Lung (tissue), 12 donors: ENCODE results near the gene TRMT2A. TPM values are rescaled to one million over a fixed set of nuclear protein-coding genes. Genes with fewer than 3 reads are reported as not detected.

Experiments
- ATAC-seq: fragments of 200-7000 bp; cut with Tn5 transposase; one replicate; pipeline ENCODE4 v1.9.1; 2020; ENCODE audit warnings: moderate number of reproducible peaks; ENCODE audit not compliant: insufficient read depth, low FRiP score
- DNase-seq, 3 donors: peaks; one replicate each; pipeline ENCODE4 v3.0.0-alpha.2; 2013 to 2017
- H3K27ac ChIP-seq, 2 donors: one replicate each; pipeline ENCODE4 v1.5.1; 2013; ENCODE audit warnings: mild to moderate bottlenecking in 2 of 2, moderate library complexity in 2 of 2, control low read depth in 1 of 2, inconsistent platforms in 1 of 2, low read depth in 1 of 2, low read length in 1 of 2
- H3K27me3 ChIP-seq, 3 donors: one replicate each; pipeline ENCODE4 v1.5.1; 2013; ENCODE audit warnings: low read length in 2 of 3; ENCODE audit not compliant: control insufficient read depth in 3 of 3, insufficient read depth in 3 of 3
- H3K36me3 ChIP-seq, 4 donors: one replicate each; pipeline ENCODE4 v1.5.1; 2013; ENCODE audit warnings: low read length in 4 of 4, mild to moderate bottlenecking in 1 of 4, moderate library complexity in 1 of 4; ENCODE audit not compliant: control insufficient read depth in 4 of 4, insufficient read depth in 4 of 4
- H3K4me1 ChIP-seq, 5 donors: one replicate each; pipeline ENCODE4 v1.5.1; 2013; ENCODE audit warnings: low read length in 5 of 5, mild to moderate bottlenecking in 2 of 5, moderate library complexity in 1 of 5; ENCODE audit not compliant: control insufficient read depth in 5 of 5, insufficient read depth in 5 of 5
- H3K4me3 ChIP-seq: one replicate; pipeline ENCODE4 v1.5.1; 2013; ENCODE audit warnings: mild to moderate bottlenecking, control low read depth, moderate library complexity
- H3K9ac ChIP-seq, 2 donors: one replicate each; pipeline ENCODE4 v1.5.1; 2013; ENCODE audit warnings: low read length in 2 of 2, control low read depth in 1 of 2; ENCODE audit not compliant: insufficient read depth in 1 of 2
- H3K9me3 ChIP-seq, 4 donors: one replicate each; pipeline ENCODE4 v1.5.1; 2013; ENCODE audit warnings: low read length in 3 of 4, mild to moderate bottlenecking in 1 of 4, moderate library complexity in 1 of 4; ENCODE audit not compliant: control insufficient read depth in 4 of 4, insufficient read depth in 3 of 4
- CTCF ChIP-seq: IDR thresholded peaks from 2 replicates; pipeline ENCODE4 v1.5.1; 2012; ENCODE audit warnings: mild to moderate bottlenecking; ENCODE audit errors: control extremely low read depth, extremely low read depth
- WGBS, 2 donors: extraction: QIAGEN DNeasy Blood & Tissue Kit; methylation state at CpG; one replicate each; pipeline ENCODE4 v1.1.7; 2013; 5-methylcytosine and 5-hydroxymethylcytosine counted together
- polyA plus RNA-seq, 2 donors: library from polyadenylated mRNA; stranded (reverse); fragments of 200-250 nt; gene quantifications; one replicate each; pipeline ENCODE4 v1.2.1, GENCODE V29; 2013
- total RNA-seq, 2 donors: library from RNA; depleted of rRNA in 1 of 2; stranded (reverse); fragments of >200 nt in 1 of 2; gene quantifications; one replicate each; pipeline ENCODE4 v1.2.1, GENCODE V29; 2014 to 2021
- donor health status: control.
- donor health status: control.
- donor health status: Bipolar disorder and iron deficiency.
- donor health status: healthy.
- donor health status: DM: yes; HTN: yes; CAD: no.

Gene TRMT2A
- total and polyA plus RNA-seq, 4 donors: 37.5 to 71.1 (median 55.4) TPM

- Histone ChIP-seq H3K4me1 (peaks cover 0 to 3% (median 0%) of the 10 kb centered on the region in 5 donors), H3K27ac (no peak overlapping the region), H3K27me3 (no peaks in the 10 kb centered on the region), H3K9ac (no peak overlapping the region), H3K9me3 (no peaks in the 10 kb centered on the region), H3K36me3 (peaks cover 0 to 32% (median 0%) of the 10 kb centered on the region in 4 donors), H3K4me3 (no peak overlapping the region)
- no peak for DNase-seq
- ATAC-seq: no peak
- 91 to 96% methylated on average over 14 of the region's 14 CpGs for WGBS, 2 donors
- TF ChIP-seq CTCF: no peak
Measured at GRCh38 chr22:20065896-20066616, 51.0 kb downstream of the TRMT2A start.

- no peak overlapping the region for H3K9ac ChIP-seq
- no peak for TF ChIP-seq CTCF
- peaks cover 0 to 35% (median 0%) of the 10 kb centered on the region in 4 donors for H3K36me3 ChIP-seq
- no peak overlapping the region for H3K4me3 ChIP-seq
- peaks cover 0 to 3% (median 0%) of the 10 kb centered on the region in 5 donors for H3K4me1 ChIP-seq
- 92 to 96% methylated on average over 18 of the region's 18 CpGs for WGBS, 2 donors
- no peak overlapping the region for H3K27ac ChIP-seq
- no peak for DNase-seq
- no peaks in the 10 kb centered on the region for H3K9me3 ChIP-seq
- H3K27me3 ChIP-seq: no peaks in the 10 kb centered on the region
- ATAC-seq: no peak
Measured at GRCh38 chr22:20064545-20065262, 52.3 kb downstream of the TRMT2A start.

- peaks cover 0 to 35% (median 0%) of the 10 kb centered on the region in 4 donors for H3K36me3 ChIP-seq
- H3K4me3 ChIP-seq: no peak overlapping the region
- H3K27ac ChIP-seq: no peak overlapping the region
- H3K9ac ChIP-seq: no peak overlapping the region
- peaks cover 0 to 3% (median 0%) of the 10 kb centered on the region in 5 donors for H3K4me1 ChIP-seq
- H3K27me3 ChIP-seq: no peaks in the 10 kb centered on the region
- DNase-seq (no peak), ATAC-seq (no peak)
- H3K9me3 ChIP-seq: no peaks in the 10 kb centered on the region
- TF ChIP-seq CTCF: no peak
- WGBS, 2 donors: 75 to 81% methylated on average over 3 of the region's 3 CpGs
Measured at GRCh38 chr22:20064140-20064480, 52.9 kb downstream of the TRMT2A start.
